WTC11 (cell line): ENCODE results near the gene SH3PXD2A.

Experiments used
- CREB1 ChIP-seq: sonication (generic); formaldehyde crosslinking; IDR thresholded peaks from 2 replicates; pipeline ENCODE4 v1.8.0; 2023; ENCODE audit warnings: mild to moderate bottlenecking, missing genetic modification reagents
- JUN ChIP-seq: sonication (generic); formaldehyde crosslinking; IDR thresholded peaks from 2 replicates; pipeline ENCODE4 v1.8.0; 2023; ENCODE audit warnings: mild to moderate bottlenecking, missing genetic modification reagents
- MAX ChIP-seq: sonication (generic); formaldehyde crosslinking; IDR thresholded peaks from 2 replicates; pipeline ENCODE4 v1.8.0; 2022; ENCODE audit warnings: mild to moderate bottlenecking, missing genetic modification reagents
- ZNF121 ChIP-seq: sonication (generic); formaldehyde crosslinking; IDR thresholded peaks from 2 replicates; pipeline ENCODE4 v1.8.0; 2023; ENCODE audit warnings: missing genetic modification reagents
- TF ChIP-seq, protein P1 (sequence below): fragments of 200-600 bp; IDR thresholded peaks from 2 replicates; pipeline ENCODE4 v1.8.0; 2022; ENCODE audit warnings: antibody characterized with exemption
- TF ChIP-seq, protein P2 (sequence below): sonication (generic); formaldehyde crosslinking; IDR thresholded peaks from 2 replicates; pipeline ENCODE4 v1.8.1; 2022; ENCODE audit warnings: low read depth, mild to moderate bottlenecking, moderate library complexity, missing genetic modification reagents, borderline replicate concordance
- TF ChIP-seq, protein P3 (sequence below): sonication (generic); formaldehyde crosslinking; IDR thresholded peaks from 2 replicates; pipeline ENCODE4 v1.8.1; 2023; ENCODE audit warnings: mild to moderate bottlenecking, moderate library complexity, missing genetic modification reagents
- TF ChIP-seq, protein P4 (sequence below): sonication (generic); formaldehyde crosslinking; IDR thresholded peaks from 2 replicates; pipeline ENCODE4 v1.8.1; 2022; ENCODE audit warnings: missing genetic modification reagents, borderline replicate concordance
- TF ChIP-seq, protein P5 (sequence below): sonication (generic); formaldehyde crosslinking; conservative IDR thresholded peaks from 2 replicates; pipeline ENCODE4 v1.8.1; 2022; ENCODE audit warnings: mild to moderate bottlenecking, missing genetic modification reagents

- TF ChIP-seq, protein P1, sequence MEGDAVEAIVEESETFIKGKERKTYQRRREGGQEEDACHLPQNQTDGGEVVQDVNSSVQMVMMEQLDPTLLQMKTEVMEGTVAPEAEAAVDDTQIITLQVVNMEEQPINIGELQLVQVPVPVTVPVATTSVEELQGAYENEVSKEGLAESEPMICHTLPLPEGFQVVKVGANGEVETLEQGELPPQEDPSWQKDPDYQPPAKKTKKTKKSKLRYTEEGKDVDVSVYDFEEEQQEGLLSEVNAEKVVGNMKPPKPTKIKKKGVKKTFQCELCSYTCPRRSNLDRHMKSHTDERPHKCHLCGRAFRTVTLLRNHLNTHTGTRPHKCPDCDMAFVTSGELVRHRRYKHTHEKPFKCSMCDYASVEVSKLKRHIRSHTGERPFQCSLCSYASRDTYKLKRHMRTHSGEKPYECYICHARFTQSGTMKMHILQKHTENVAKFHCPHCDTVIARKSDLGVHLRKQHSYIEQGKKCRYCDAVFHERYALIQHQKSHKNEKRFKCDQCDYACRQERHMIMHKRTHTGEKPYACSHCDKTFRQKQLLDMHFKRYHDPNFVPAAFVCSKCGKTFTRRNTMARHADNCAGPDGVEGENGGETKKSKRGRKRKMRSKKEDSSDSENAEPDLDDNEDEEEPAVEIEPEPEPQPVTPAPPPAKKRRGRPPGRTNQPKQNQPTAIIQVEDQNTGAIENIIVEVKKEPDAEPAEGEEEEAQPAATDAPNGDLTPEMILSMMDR, result no peak
- TF ChIP-seq CREB1 (CRISPR knock-in tag) (no peak), JUN (no peak), ZNF121 (CRISPR knock-in tag) (no peak), MAX (CRISPR knock-in tag) (no peak)
- TF ChIP-seq, protein P2, sequence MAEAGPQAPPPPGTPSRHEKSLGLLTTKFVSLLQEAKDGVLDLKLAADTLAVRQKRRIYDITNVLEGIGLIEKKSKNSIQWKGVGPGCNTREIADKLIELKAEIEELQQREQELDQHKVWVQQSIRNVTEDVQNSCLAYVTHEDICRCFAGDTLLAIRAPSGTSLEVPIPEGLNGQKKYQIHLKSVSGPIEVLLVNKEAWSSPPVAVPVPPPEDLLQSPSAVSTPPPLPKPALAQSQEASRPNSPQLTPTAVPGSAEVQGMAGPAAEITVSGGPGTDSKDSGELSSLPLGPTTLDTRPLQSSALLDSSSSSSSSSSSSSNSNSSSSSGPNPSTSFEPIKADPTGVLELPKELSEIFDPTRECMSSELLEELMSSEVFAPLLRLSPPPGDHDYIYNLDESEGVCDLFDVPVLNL (CRISPR knock-in tag), result no peak
- TF ChIP-seq, protein P3, sequence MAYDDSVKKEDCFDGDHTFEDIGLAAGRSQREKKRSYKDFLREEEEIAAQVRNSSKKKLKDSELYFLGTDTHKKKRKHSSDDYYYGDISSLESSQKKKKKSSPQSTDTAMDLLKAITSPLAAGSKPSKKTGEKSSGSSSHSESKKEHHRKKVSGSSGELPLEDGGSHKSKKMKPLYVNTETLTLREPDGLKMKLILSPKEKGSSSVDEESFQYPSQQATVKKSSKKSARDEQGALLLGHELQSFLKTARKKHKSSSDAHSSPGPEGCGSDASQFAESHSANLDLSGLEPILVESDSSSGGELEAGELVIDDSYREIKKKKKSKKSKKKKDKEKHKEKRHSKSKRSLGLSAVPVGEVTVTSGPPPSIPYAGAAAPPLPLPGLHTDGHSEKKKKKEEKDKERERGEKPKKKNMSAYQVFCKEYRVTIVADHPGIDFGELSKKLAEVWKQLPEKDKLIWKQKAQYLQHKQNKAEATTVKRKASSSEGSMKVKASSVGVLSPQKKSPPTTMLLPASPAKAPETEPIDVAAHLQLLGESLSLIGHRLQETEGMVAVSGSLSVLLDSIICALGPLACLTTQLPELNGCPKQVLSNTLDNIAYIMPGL (CRISPR knock-in tag), result no peak
- TF ChIP-seq, protein P4, sequence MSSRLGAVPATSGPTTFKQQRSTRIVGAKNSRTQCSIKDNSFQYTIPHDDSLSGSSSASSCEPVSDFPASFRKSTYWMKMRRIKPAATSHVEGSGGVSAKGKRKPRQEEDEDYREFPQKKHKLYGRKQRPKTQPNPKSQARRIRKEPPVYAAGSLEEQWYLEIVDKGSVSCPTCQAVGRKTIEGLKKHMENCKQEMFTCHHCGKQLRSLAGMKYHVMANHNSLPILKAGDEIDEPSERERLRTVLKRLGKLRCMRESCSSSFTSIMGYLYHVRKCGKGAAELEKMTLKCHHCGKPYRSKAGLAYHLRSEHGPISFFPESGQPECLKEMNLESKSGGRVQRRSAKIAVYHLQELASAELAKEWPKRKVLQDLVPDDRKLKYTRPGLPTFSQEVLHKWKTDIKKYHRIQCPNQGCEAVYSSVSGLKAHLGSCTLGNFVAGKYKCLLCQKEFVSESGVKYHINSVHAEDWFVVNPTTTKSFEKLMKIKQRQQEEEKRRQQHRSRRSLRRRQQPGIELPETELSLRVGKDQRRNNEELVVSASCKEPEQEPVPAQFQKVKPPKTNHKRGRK (CRISPR knock-in tag), result no peak
- TF ChIP-seq, protein P5, sequence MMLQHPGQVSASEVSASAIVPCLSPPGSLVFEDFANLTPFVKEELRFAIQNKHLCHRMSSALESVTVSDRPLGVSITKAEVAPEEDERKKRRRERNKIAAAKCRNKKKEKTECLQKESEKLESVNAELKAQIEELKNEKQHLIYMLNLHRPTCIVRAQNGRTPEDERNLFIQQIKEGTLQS (CRISPR knock-in tag), result no peak
Observed at GRCh38 chr10:103620352-103620740, 235.0 kb downstream of the SH3PXD2A start.
